K562 (cell line): ENCODE data around the gene ANKRD13D. TPM values are rescaled to one million over a fixed set of nuclear protein-coding genes. Genes with fewer than 3 reads are reported as not detected.

ENCODE experiments used
- polyA plus RNA-seq, 8 experiments: library from polyadenylated mRNA; depleted of rRNA in 4 of 8; stranded (reverse) in 5 of 8; unstranded in 3 of 8; fragments of >200 nt; fragmentation: Nextera tagmentation in 2 of 8; fragmentation: Illumina TruSeq in 1 of 8; extraction: Ambion mirVana in 2 of 8; extraction: Trizol in 1 of 8; gene quantifications; 2 replicates each; pipeline versions ENCODE4 v1.2.1 to v1.2.3, GENCODE V29; 2011 to 2014; ENCODE audit warnings: inconsistent platforms in 1 of 8, missing spikeins in 1 of 8
- total RNA-seq, 7 experiments: library from RNA; depleted of rRNA in 6 of 7; stranded (reverse); fragments of >200 nt in 6 of 7; fragmentation: Illumina TruSeq in 2 of 7; extraction: Trizol in 2 of 7; gene quantifications; 2 replicates each; pipeline versions ENCODE4 v1.2.1 to v1.2.3, GENCODE V29; 2011 to 2021; ENCODE audit warnings: low replicate concordance in 1 of 7

ANKRD13D gene
- total and polyA plus RNA-seq, 9 of the 15 experiments (the other 6 are each of a cell fraction or from before 2014, with no cell fraction given) = 0.94 to 40.9 (median 22.4) TPM

Other genes with a start within 250 kb of the ANKRD13D start
Only the 7 nearest of the 20 such genes appear.
- 83.1 and 97.8 TPM in 2 replicates for gene GRK2, start 22.8 kb upstream of the ANKRD13D start, total RNA-seq (2014; rRNA removed)
- gene GRK2, start 22.8 kb upstream of the ANKRD13D start, total RNA-seq (2014; rRNA removed; fragmentation: Illumina TruSeq; extraction: Trizol) = 27.8 and 41.7 TPM in 2 replicates
- 40.6 and 42.2 TPM in 2 replicates for gene GRK2, start 22.8 kb upstream of the ANKRD13D start, total RNA-seq (2015; rRNA removed; fragmentation: Illumina TruSeq; extraction: Trizol)
- gene GRK2, start 22.8 kb upstream of the ANKRD13D start, total RNA-seq (2021) = 93.3 and 95.3 TPM in 2 replicates
- gene GRK2, start 22.8 kb upstream of the ANKRD13D start, polyA plus RNA-seq (2011; rRNA removed) = 63.4 and 98.5 TPM in 2 replicates
- 56.5 and 65.3 TPM in 2 replicates for gene GRK2, start 22.8 kb upstream of the ANKRD13D start, polyA plus RNA-seq (2014; fragmentation: Illumina TruSeq; extraction: Trizol)
- under 1 TPM; 0.24 to 0.82 TPM for gene GRK2, start 22.8 kb upstream of the ANKRD13D start, polyA plus RNA-seq (2014; fragmentation: Nextera tagmentation; extraction: Ambion mirVana)
- 95.8 and 96.0 TPM in 2 replicates for gene GRK2, start 22.8 kb upstream of the ANKRD13D start, polyA plus RNA-seq (2014; rRNA removed)
- 0.12 and 0.27 TPM in 2 replicates for gene SSH3, start 14.2 kb downstream of the ANKRD13D start, total RNA-seq (2014; rRNA removed)
- not detected in 2 replicates for gene SSH3, start 14.2 kb downstream of the ANKRD13D start, total RNA-seq (2014; rRNA removed; fragmentation: Illumina TruSeq; extraction: Trizol)
- 0.14 and 0.68 TPM in 2 replicates for gene SSH3, start 14.2 kb downstream of the ANKRD13D start, total RNA-seq (2015; rRNA removed; fragmentation: Illumina TruSeq; extraction: Trizol)
- 1.0 and 1.5 TPM in 2 replicates for gene SSH3, start 14.2 kb downstream of the ANKRD13D start, total RNA-seq (2021)
- gene SSH3, start 14.2 kb downstream of the ANKRD13D start, polyA plus RNA-seq (2011; rRNA removed) = 0.07 and 0.88 TPM in 2 replicates
- gene SSH3, start 14.2 kb downstream of the ANKRD13D start, polyA plus RNA-seq (2014; fragmentation: Illumina TruSeq; extraction: Trizol) = 0.19 and 0.24 TPM in 2 replicates
- not detected for gene SSH3, start 14.2 kb downstream of the ANKRD13D start, polyA plus RNA-seq (2014; fragmentation: Nextera tagmentation; extraction: Ambion mirVana)
- 0.24 and 0.90 TPM in 2 replicates for gene SSH3, start 14.2 kb downstream of the ANKRD13D start, polyA plus RNA-seq (2014; rRNA removed)
- gene POLD4, start 64.2 kb downstream of the ANKRD13D start, total RNA-seq (2014; rRNA removed) = 53.6 and 56.2 TPM in 2 replicates
- 8.3 and 9.9 TPM in 2 replicates for gene POLD4, start 64.2 kb downstream of the ANKRD13D start, total RNA-seq (2014; rRNA removed; fragmentation: Illumina TruSeq; extraction: Trizol)
- 18.3 and 18.7 TPM in 2 replicates for gene POLD4, start 64.2 kb downstream of the ANKRD13D start, total RNA-seq (2015; rRNA removed; fragmentation: Illumina TruSeq; extraction: Trizol)
- 32.7 and 42.1 TPM in 2 replicates for gene POLD4, start 64.2 kb downstream of the ANKRD13D start, total RNA-seq (2021)
- 39.4 and 42.2 TPM in 2 replicates for gene POLD4, start 64.2 kb downstream of the ANKRD13D start, polyA plus RNA-seq (2011; rRNA removed)
- 10.6 and 25.7 TPM in 2 replicates for gene POLD4, start 64.2 kb downstream of the ANKRD13D start, polyA plus RNA-seq (2014; fragmentation: Illumina TruSeq; extraction: Trizol)
- 1 to 10 TPM; 5.8 to 6.1 TPM for gene POLD4, start 64.2 kb downstream of the ANKRD13D start, polyA plus RNA-seq (2014; fragmentation: Nextera tagmentation; extraction: Ambion mirVana)
- gene POLD4, start 64.2 kb downstream of the ANKRD13D start, polyA plus RNA-seq (2014; rRNA removed) = 64.5 and 69.7 TPM in 2 replicates
- gene CLCF1, start 84.3 kb downstream of the ANKRD13D start, total RNA-seq (2014; rRNA removed) = 2.4 and 3.2 TPM in 2 replicates
- 1.1 and 1.2 TPM in 2 replicates for gene CLCF1, start 84.3 kb downstream of the ANKRD13D start, total RNA-seq (2014; rRNA removed; fragmentation: Illumina TruSeq; extraction: Trizol)
- 1.9 and 2.0 TPM in 2 replicates for gene CLCF1, start 84.3 kb downstream of the ANKRD13D start, total RNA-seq (2015; rRNA removed; fragmentation: Illumina TruSeq; extraction: Trizol)
- gene CLCF1, start 84.3 kb downstream of the ANKRD13D start, total RNA-seq (2021) = 3.6 and 4.3 TPM in 2 replicates
- gene CLCF1, start 84.3 kb downstream of the ANKRD13D start, polyA plus RNA-seq (2011; rRNA removed) = 3.0 and 4.1 TPM in 2 replicates
- gene CLCF1, start 84.3 kb downstream of the ANKRD13D start, polyA plus RNA-seq (2014; fragmentation: Illumina TruSeq; extraction: Trizol) = 3.1 and 3.6 TPM in 2 replicates
- gene CLCF1, start 84.3 kb downstream of the ANKRD13D start, polyA plus RNA-seq (2014; fragmentation: Nextera tagmentation; extraction: Ambion mirVana) = under 1 TPM; 0.49 to 0.80 TPM
- gene CLCF1, start 84.3 kb downstream of the ANKRD13D start, polyA plus RNA-seq (2014; rRNA removed) = 3.8 and 5.8 TPM in 2 replicates
- gene RAD9A, start 102.7 kb downstream of the ANKRD13D start, total RNA-seq (2014; rRNA removed) = 17.1 and 25.1 TPM in 2 replicates
- gene RAD9A, start 102.7 kb downstream of the ANKRD13D start, total RNA-seq (2014; rRNA removed; fragmentation: Illumina TruSeq; extraction: Trizol) = 5.7 and 6.7 TPM in 2 replicates
- 15.3 and 16.1 TPM in 2 replicates for gene RAD9A, start 102.7 kb downstream of the ANKRD13D start, total RNA-seq (2015; rRNA removed; fragmentation: Illumina TruSeq; extraction: Trizol)
- gene RAD9A, start 102.7 kb downstream of the ANKRD13D start, total RNA-seq (2021) = 33.3 and 41.2 TPM in 2 replicates
- 16.0 and 30.7 TPM in 2 replicates for gene RAD9A, start 102.7 kb downstream of the ANKRD13D start, polyA plus RNA-seq (2011; rRNA removed)
- gene RAD9A, start 102.7 kb downstream of the ANKRD13D start, polyA plus RNA-seq (2014; fragmentation: Illumina TruSeq; extraction: Trizol) = 27.3 and 29.2 TPM in 2 replicates
- 1 to 10 TPM; 1.4 to 1.5 TPM for gene RAD9A, start 102.7 kb downstream of the ANKRD13D start, polyA plus RNA-seq (2014; fragmentation: Nextera tagmentation; extraction: Ambion mirVana)
- 35.9 and 39.7 TPM in 2 replicates for gene RAD9A, start 102.7 kb downstream of the ANKRD13D start, polyA plus RNA-seq (2014; rRNA removed)
- gene PPP1CA, start 112.6 kb downstream of the ANKRD13D start, total RNA-seq (2014; rRNA removed) = 228 and 302 TPM in 2 replicates
- gene PPP1CA, start 112.6 kb downstream of the ANKRD13D start, total RNA-seq (2014; rRNA removed; fragmentation: Illumina TruSeq; extraction: Trizol) = 104 and 122 TPM in 2 replicates
- gene PPP1CA, start 112.6 kb downstream of the ANKRD13D start, total RNA-seq (2015; rRNA removed; fragmentation: Illumina TruSeq; extraction: Trizol) = 188 and 200 TPM in 2 replicates
- 235 and 242 TPM in 2 replicates for gene PPP1CA, start 112.6 kb downstream of the ANKRD13D start, total RNA-seq (2021)
- gene PPP1CA, start 112.6 kb downstream of the ANKRD13D start, polyA plus RNA-seq (2011; rRNA removed) = 167 and 176 TPM in 2 replicates
- gene PPP1CA, start 112.6 kb downstream of the ANKRD13D start, polyA plus RNA-seq (2014; fragmentation: Illumina TruSeq; extraction: Trizol) = 205 and 253 TPM in 2 replicates
- gene PPP1CA, start 112.6 kb downstream of the ANKRD13D start, polyA plus RNA-seq (2014; fragmentation: Nextera tagmentation; extraction: Ambion mirVana) = 10 to 100 TPM; 18.2 to 51.4 TPM
- gene PPP1CA, start 112.6 kb downstream of the ANKRD13D start, polyA plus RNA-seq (2014; rRNA removed) = 191 and 208 TPM in 2 replicates
- 0.68 and 1.1 TPM in 2 replicates for gene TBC1D10C, start 114.8 kb downstream of the ANKRD13D start, total RNA-seq (2014; rRNA removed)
- 0.22 and 0.26 TPM in 2 replicates for gene TBC1D10C, start 114.8 kb downstream of the ANKRD13D start, total RNA-seq (2014; rRNA removed; fragmentation: Illumina TruSeq; extraction: Trizol)
- 0.90 and 1.1 TPM in 2 replicates for gene TBC1D10C, start 114.8 kb downstream of the ANKRD13D start, total RNA-seq (2015; rRNA removed; fragmentation: Illumina TruSeq; extraction: Trizol)
- 1.2 and 1.5 TPM in 2 replicates for gene TBC1D10C, start 114.8 kb downstream of the ANKRD13D start, total RNA-seq (2021)
- 0.95 and 1.1 TPM in 2 replicates for gene TBC1D10C, start 114.8 kb downstream of the ANKRD13D start, polyA plus RNA-seq (2011; rRNA removed)
- 0.16 and 0.71 TPM in 2 replicates for gene TBC1D10C, start 114.8 kb downstream of the ANKRD13D start, polyA plus RNA-seq (2014; fragmentation: Illumina TruSeq; extraction: Trizol)
- gene TBC1D10C, start 114.8 kb downstream of the ANKRD13D start, polyA plus RNA-seq (2014; fragmentation: Nextera tagmentation; extraction: Ambion mirVana) = not detected
- 0.93 and 1.7 TPM in 2 replicates for gene TBC1D10C, start 114.8 kb downstream of the ANKRD13D start, polyA plus RNA-seq (2014; rRNA removed)